Skeletal muscle tissue (tissue), 4 donors: ENCODE data around the gene CMIP. TPM values are rescaled to one million over a fixed set of nuclear protein-coding genes. Genes with fewer than 3 reads are reported as not detected.
A peak's percentile ranks its signal among the peaks of the same experiment; 100 is the strongest.
"Not testable (repeated sequence)": the region's sequence is repeated elsewhere in the genome, so short reads cannot be mapped to it uniquely, and the experiment has no call there.

Experiments used
- H3K27ac ChIP-seq: one replicate; pipeline ENCODE4 v1.7.0; 2013; ENCODE audit warnings: mild to moderate bottlenecking, low read depth, low read length, inconsistent platforms
- H3K27me3 ChIP-seq, 3 donors: one replicate each; pipeline ENCODE4 v1.7.0; 2013; ENCODE audit warnings: low read length in 3 of 3; ENCODE audit not compliant: control insufficient read depth in 3 of 3, insufficient read depth in 3 of 3
- H3K36me3 ChIP-seq, 3 donors: one replicate each; pipeline ENCODE4 v1.7.0; 2013; ENCODE audit warnings: low read length in 3 of 3; ENCODE audit not compliant: control insufficient read depth in 3 of 3, insufficient read depth in 3 of 3
- H3K4me1 ChIP-seq, 3 donors: one replicate each; pipeline ENCODE4 v1.7.0; 2013; ENCODE audit warnings: low read length in 3 of 3, mild to moderate bottlenecking in 3 of 3; ENCODE audit not compliant: control insufficient read depth in 3 of 3, insufficient read depth in 3 of 3
- H3K4me3 ChIP-seq, 3 donors: one replicate each; pipeline ENCODE4 v1.7.0; 2013; ENCODE audit warnings: low read length in 3 of 3
- H3K9ac ChIP-seq, 3 donors: one replicate each; pipeline ENCODE4 v1.7.0; 2013; ENCODE audit warnings: low read length in 3 of 3, mild to moderate bottlenecking in 3 of 3, moderate library complexity in 2 of 3, low read depth in 1 of 3
- H3K9me3 ChIP-seq, 3 donors: one replicate each; pipeline ENCODE4 v1.7.0; 2013; ENCODE audit warnings: low read length in 3 of 3; ENCODE audit not compliant: control insufficient read depth in 3 of 3
- total RNA-seq: library from RNA; depleted of rRNA; stranded (reverse); fragments of >200 nt; gene quantifications from one replicate; pipeline ENCODE4 v1.2.3, GENCODE V29; 2014
- donor health status: Osteomylitis.

Gene CMIP
- total RNA-seq, 1 donor from 2014 or later: 6.8 TPM

DNA sequence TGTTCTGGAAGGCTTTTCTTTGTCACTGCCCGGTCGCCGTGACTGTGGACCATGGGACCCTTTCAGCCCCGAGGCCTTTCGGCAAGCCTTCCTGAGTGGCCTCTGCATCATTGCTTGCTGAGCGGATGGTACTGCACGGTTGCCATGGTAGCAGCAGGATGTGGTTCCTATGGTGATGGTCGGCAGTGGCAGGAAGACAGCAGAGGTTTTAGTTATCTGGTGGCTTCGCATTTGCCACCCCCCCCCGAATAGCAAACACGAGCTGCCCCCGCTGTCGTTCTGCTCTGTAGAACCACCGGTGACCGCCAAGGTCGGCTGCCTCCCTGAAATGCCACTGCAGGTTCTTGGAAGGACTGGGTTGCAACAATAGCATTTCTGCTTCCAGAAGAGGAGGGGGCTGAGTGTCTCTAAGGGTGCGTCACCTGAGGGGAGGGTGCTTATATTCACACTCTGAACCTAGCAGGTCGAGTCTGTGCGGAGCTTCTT lies 76.6 kb downstream of the CMIP start:
- Histone ChIP-seq H3K27me3 (no peaks in the 10 kb centered on the region), H3K9me3 (no peaks in the 10 kb centered on the region), H3K4me1 (peaks cover 0 to 9% (median 5%) of the 10 kb centered on the region in 3 donors), H3K27ac (no peak overlapping the region), H3K4me3 (no peak overlapping the region), H3K9ac (no peak overlapping the region), H3K36me3 (no peaks in the 10 kb centered on the region)

DNA sequence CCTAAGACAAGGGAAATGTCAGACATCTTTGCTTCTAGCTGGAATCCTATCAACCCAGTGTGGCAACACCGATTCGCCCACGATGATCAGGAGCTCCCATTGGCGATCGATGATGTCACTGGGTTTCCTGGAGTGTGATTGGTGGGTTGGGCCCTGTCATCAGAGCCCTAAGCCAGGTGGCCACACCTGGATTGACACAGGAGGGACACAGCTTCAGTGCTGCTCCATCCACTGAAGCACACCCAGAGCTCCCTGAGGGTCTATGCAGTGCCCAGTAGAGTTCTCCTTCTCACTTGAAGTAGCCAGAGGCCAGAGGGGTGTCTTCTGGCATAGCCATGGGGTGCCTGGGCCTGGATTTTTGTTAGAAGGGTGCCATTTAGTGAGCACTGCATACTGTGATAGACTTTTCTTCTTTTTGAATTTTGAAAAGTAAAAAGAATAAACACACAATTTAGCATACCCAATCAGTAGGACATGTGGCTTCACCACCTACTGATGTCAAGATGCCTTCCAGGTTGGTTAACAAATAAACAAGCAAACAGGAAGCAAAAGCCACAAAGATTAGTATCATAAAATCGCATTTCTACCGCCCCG lies 77.6 kb downstream of the CMIP start:
- H3K4me1 ChIP-seq: peaks cover 3 to 12% (median 5%) of the 10 kb centered on the region in 3 donors
- H3K27ac ChIP-seq: no peak overlapping the region
- H3K27me3 ChIP-seq: no peaks in the 10 kb centered on the region
- H3K36me3 ChIP-seq: no peaks in the 10 kb centered on the region
- no peak overlapping the region for H3K9ac ChIP-seq
- H3K9me3 ChIP-seq: no peaks in the 10 kb centered on the region
- H3K4me3 ChIP-seq: no peak overlapping the region

DNA sequence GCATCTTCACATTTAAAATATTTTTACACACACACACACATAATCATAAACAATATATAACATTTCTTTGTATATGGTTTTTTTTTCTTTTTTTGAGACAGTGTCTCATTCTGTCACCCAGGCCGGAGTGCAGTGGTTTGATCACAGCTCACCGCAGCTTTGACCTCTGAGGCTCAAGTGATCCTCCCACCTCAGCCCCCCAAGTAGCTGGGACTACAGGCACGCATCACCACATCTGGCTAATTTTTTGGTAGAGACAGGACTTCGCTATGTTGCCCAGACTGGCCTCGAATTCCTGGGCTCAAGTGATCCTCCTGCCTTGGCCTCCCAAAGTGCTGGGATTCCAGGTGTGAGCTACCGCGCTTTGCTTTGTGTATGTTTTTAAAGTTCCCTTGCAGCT lies 78.2 kb downstream of the CMIP start:
- not testable (repeated sequence) for H3K9ac ChIP-seq, H3K36me3 ChIP-seq, H3K27me3 ChIP-seq, H3K4me3 ChIP-seq, H3K27ac ChIP-seq, H3K9me3 ChIP-seq
- H3K4me1 ChIP-seq: peaks cover 3 to 14% (median 5%) of the 10 kb centered on the region in 3 donors

DNA sequence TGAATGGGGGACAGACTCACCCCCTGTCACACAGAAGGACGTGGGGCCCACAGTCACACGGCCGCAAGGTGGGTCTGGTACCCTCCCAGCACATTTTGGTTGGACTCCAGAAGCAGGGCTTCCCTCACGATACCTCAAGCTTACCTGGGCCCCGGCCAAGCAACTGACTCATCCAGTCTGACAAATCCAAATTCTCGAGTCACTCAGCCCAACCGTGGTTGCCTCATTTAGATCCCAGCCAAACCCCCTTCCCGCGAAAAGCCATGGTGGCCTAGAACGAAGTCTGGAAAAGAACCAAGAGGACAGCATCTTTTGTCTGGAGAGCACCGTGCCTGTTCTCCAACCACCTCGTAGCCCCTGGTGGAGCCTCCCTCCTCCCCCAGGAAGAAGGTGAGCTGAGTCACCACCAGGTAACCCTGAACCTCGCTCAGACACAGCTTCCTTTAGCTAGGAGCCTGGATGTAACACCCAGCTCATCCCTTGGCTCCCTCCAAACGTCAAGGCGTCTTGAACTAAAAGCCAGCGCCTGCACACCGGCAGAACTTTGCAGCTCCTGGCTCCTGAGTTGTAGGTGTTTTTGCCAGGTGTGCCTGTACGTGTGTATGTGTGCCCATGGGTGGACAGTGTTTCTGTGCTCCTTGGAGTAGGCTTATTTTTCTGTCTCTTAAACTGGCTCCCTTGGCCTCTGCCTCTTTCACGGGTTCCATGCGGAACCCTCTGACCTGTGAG lies 78.9 kb downstream of the CMIP start:
- no peak overlapping the region for H3K9ac ChIP-seq
- no peak overlapping the region for H3K4me3 ChIP-seq
- H3K36me3 ChIP-seq: no peaks in the 10 kb centered on the region
- no peaks in the 10 kb centered on the region for H3K9me3 ChIP-seq
- H3K27me3 ChIP-seq: no peaks in the 10 kb centered on the region
- no peak overlapping the region for H3K27ac ChIP-seq
- H3K4me1 ChIP-seq: peaks cover 3 to 14% (median 3%) of the 10 kb centered on the region in 3 donors

DNA sequence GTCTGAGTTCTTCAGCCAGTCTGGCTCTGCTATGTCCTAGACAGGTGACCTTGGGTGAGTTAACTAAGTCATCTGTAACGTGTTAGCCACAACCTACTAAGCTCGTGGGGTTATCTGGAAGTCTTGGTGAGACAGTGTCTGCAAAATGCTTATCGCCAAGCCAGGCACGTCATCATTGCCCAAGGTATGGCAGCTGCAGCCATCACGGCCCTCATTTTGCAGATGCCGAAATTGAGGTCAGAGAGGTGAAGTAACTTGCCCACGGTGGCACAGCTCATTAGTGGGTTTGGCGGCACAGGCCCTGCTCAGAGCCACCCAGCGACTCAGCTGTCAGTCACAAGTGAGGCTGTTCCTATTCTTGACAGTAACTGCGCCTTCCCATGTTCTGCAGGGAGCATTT lies 79.8 kb downstream of the CMIP start:
- H3K9me3 ChIP-seq: no peaks in the 10 kb centered on the region
- no peak overlapping the region for H3K27ac ChIP-seq
- no peaks in the 10 kb centered on the region for H3K36me3 ChIP-seq
- no peak overlapping the region for H3K4me3 ChIP-seq
- H3K27me3 ChIP-seq: peaks cover 0 to under 1% (median 0%) of the 10 kb centered on the region in 3 donors
- H3K4me1 ChIP-seq: peaks cover 3 to 12% (median 3%) of the 10 kb centered on the region in 3 donors
- no peak overlapping the region for H3K9ac ChIP-seq

DNA sequence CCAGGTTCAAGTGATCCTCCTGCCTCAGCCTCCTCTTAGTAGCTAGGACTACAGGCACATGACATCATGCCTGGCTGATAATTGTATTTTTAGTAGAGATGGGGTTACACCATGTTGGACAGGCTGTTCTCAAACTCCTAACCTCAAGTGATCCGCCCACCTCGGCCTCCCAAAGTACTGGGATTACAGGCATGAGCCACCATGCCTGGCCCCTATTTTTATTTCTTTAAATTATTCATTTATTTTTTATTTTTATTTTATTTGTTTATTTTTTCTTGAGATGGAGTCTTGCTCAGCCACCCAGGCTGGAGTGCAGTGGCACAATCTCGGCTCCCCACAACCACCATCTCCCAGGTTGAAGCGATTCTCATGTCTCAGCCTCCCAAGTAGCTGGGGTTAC lies 80.3 kb downstream of the CMIP start:
- peaks cover 1 to 12% (median 3%) of the 10 kb centered on the region in 3 donors for H3K4me1 ChIP-seq
- H3K36me3 ChIP-seq, H3K27me3 ChIP-seq, H3K9ac ChIP-seq, H3K4me3 ChIP-seq, H3K27ac ChIP-seq, H3K9me3 ChIP-seq: not testable (repeated sequence)

DNA sequence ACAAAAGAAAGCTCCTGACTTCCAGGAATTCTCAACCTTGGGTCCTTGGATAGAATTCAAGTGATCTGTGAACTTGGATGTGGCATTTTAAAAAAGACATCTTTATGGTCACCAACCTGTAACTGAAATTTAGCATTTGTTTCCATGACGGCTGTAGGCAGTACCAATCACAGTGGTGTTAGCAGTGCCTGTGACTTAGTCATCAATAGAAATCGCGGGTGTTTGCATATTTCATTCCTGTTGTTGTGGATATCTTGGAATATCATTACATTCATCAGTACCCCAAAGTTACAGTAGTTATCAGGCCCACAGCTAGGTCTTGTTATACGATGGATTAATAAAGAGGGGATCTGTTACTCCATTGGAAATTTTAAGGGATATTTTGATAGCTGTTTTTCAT lies 81.6 kb downstream of the CMIP start:
- Histone ChIP-seq H3K36me3 (no peaks in the 10 kb centered on the region), H3K27me3 (peaks cover 0 to 4% (median 0%) of the 10 kb centered on the region in 3 donors), H3K4me3 (no peak overlapping the region), H3K27ac (no peak overlapping the region), H3K9me3 (no peaks in the 10 kb centered on the region), H3K4me1 (peaks cover 2 to 12% (median 3%) of the 10 kb centered on the region in 3 donors), H3K9ac (no peak overlapping the region)

DNA sequence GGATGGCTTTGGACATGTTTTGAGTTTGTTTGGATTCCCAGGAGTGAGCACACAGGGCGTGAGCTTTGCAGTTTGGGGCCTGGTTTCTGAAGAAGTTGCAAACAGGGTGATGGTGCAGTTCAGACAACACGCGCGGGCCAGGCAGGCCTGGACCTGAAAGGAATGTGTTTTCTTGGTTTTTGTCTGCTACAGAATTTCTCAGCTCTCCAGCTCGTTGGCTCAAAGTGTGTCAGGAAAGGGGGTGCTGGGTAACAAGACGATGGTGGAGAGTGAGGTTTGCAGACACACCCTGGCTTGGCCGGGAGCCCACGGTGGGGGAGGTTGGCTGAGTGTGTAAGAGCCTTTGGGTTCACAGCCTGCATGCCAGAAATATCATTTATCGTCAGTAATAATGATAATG lies 82.3 kb downstream of the CMIP start:
- H3K4me1 ChIP-seq: peaks cover 2 to 12% (median 3%) of the 10 kb centered on the region in 3 donors
- H3K27me3 ChIP-seq: peaks cover 0 to 4% (median 0%) of the 10 kb centered on the region in 3 donors
- H3K9me3 ChIP-seq: no peaks in the 10 kb centered on the region
- no peak overlapping the region for H3K9ac ChIP-seq
- H3K36me3 ChIP-seq: no peaks in the 10 kb centered on the region
- H3K27ac ChIP-seq: peak overlapping the region; percentile 34
- no peak overlapping the region for H3K4me3 ChIP-seq

DNA sequence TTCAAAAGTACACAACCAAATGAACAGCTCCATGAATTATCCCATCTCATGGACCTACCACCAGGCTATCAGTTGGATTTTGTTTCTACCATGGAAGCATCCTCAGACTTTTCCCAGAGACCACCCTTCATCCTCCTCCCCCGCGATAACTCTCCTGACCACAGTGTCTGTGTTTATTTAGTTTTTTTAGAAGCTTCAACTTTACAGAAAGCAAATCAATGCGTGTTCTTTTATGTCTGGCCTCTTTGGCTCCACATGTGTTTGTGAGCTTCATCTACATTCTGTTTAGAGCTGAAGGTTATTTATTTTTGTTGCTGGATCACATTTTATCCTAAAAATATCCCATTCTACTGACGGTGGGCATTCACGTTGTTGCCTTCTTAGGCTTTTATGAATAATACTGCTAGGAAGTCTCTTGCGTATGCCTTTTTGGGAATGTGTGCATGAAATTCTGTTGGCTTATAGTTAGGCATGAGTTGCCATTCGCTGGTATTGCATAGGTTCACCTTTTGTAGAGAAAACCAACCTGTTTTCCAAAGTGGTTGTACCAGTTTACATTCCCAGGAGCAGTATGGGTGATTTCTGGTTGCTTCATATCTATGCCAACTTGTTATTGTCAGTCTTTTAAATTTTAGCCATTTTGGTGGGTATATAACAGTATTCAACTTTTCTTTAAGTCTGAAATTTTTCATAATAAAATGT lies 83.0 kb downstream of the CMIP start:
- Histone ChIP-seq H3K27me3 (peaks cover 0 to 4% (median 0%) of the 10 kb centered on the region in 3 donors), H3K27ac (no peak overlapping the region)

DNA sequence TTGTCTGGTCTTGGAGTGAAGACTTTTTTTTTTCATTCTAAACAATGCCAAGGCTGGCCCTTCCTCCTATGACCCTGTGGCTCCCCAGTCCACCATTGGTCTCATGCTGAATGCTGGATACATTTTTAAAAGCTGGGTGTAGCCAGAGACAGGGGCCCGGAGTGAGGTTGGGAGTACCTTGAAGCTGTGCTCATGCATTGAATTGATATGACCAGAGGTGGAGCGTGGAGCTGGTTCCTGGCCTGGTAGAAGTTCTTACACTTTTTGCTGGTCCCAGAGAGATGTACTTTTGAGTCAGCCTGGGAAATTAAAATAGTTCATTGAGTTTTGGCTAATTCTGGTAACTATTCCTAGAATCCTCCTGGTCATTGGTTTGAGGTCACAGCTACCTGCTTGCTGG lies 83.6 kb downstream of the CMIP start:
- H3K9me3 ChIP-seq: no peaks in the 10 kb centered on the region
- peaks cover 2 to 12% (median 3%) of the 10 kb centered on the region in 3 donors for H3K4me1 ChIP-seq
- H3K4me3 ChIP-seq: no peak overlapping the region
- H3K27me3 ChIP-seq: peaks cover 0 to 4% (median 0%) of the 10 kb centered on the region in 3 donors
- no peak overlapping the region for H3K9ac ChIP-seq
- no peak overlapping the region for H3K27ac ChIP-seq
- H3K36me3 ChIP-seq: no peaks in the 10 kb centered on the region

More for the DNA sequence above, 83.0 kb downstream of the CMIP start:
- peaks cover 2 to 12% (median 3%) of the 10 kb centered on the region in 3 donors for H3K4me1 ChIP-seq
- no peaks in the 10 kb centered on the region for H3K9me3 ChIP-seq
- H3K9ac ChIP-seq: no peak overlapping the region
- no peaks in the 10 kb centered on the region for H3K36me3 ChIP-seq
- H3K4me3 ChIP-seq: no peak overlapping the region
